ENCODE measurements around the gene BAIAP2L1.

The BAIAP2L1 gene

DNA sequence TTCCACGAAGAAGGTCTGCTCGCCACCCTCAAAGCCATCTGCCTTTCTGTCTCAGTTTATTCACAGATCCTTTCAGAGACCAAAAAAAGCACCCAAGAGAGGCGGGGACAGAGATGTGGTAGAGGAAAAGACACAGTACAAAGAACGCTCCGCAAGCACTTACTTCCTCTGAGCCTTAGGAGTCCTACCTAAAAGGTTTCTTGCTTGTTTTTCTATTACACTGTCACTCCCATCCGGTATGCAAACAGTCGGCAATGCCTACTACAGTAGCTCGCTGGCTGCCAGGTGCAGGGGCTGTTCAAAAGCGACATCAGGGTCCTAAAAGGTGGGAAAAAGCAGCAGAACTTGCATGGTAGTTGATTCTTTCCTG, 149.7 kb downstream of the BAIAP2L1 start:
- no peak for FAIRE-seq
- no peak for DNase-seq (ENCODE audit: insufficient read length)

DNA sequence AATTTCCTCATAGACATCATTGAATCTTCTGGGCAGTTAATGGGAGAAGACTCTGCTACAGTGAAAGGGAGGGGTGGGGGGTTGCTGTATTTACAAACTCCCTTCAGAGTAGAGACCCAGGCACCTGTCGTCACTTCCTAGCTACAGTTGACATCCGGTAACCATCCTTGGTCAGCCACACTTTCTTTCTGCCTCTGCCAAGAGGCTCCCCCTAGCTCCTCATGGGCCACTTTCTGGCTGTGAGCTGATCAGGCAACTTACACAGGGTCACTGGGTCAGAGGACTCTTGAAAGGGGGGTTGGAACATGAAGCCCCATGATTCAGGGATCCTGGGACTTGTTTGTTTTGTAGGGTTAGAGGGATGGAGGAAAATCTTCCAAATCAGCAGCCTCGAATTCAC, 150.1 kb downstream of the BAIAP2L1 start:
- FAIRE-seq: peak; percentile 17
- peak; percentile 59; the same call in 1 of the 2 replicates for TF ChIP-seq POLR2A (IDR thresholded peaks at IDR 0.05; ENCODE audit: low read depth, low read length)
- peak; percentile 34; the same call in 1 of the 2 replicates for TF ChIP-seq TAF1 (IDR thresholded peaks at IDR 0.05; ENCODE audit: borderline replicate concordance, low read depth, low read length)
- TF ChIP-seq POLR2AphosphoS5 (IDR thresholded peaks at IDR 0.05; ENCODE audit: low read depth, low read length): no peak
- DNase-seq (ENCODE audit: insufficient read length): no peak

More for the DNA sequence above, 149.7 kb downstream of the BAIAP2L1 start:
- TF ChIP-seq TAF1 (IDR thresholded peaks at IDR 0.05; ENCODE audit: borderline replicate concordance, low read depth, low read length) (no peak), POLR2A (IDR thresholded peaks at IDR 0.05; ENCODE audit: low read depth, low read length) (no peak), POLR2AphosphoS5 (IDR thresholded peaks at IDR 0.05; ENCODE audit: low read depth, low read length) (no peak)

GRCh38 chr7:98249106-98249505, 151.8 kb downstream of the BAIAP2L1 start:
- DNase-seq (ENCODE audit: insufficient read length): no peak
- no peak for FAIRE-seq
- no peak for TF ChIP-seq POLR2A (IDR thresholded peaks at IDR 0.05; ENCODE audit: low read depth, low read length)
- no peak for TF ChIP-seq TAF1 (IDR thresholded peaks at IDR 0.05; ENCODE audit: borderline replicate concordance, low read depth, low read length)
- no peak for TF ChIP-seq POLR2AphosphoS5 (IDR thresholded peaks at IDR 0.05; ENCODE audit: low read depth, low read length)

- DNase-seq (ENCODE audit: insufficient read length): no peak
- no peak for TF ChIP-seq POLR2AphosphoS5 (IDR thresholded peaks at IDR 0.05; ENCODE audit: low read depth, low read length)
- TF ChIP-seq POLR2A (IDR thresholded peaks at IDR 0.05; ENCODE audit: low read depth, low read length): no peak
- TF ChIP-seq TAF1 (IDR thresholded peaks at IDR 0.05; ENCODE audit: borderline replicate concordance, low read depth, low read length): no peak
- no peak for FAIRE-seq
These were observed 152.7 kb downstream of the BAIAP2L1 start for GRCh38 chr7:98248156-98248555.

DNA sequence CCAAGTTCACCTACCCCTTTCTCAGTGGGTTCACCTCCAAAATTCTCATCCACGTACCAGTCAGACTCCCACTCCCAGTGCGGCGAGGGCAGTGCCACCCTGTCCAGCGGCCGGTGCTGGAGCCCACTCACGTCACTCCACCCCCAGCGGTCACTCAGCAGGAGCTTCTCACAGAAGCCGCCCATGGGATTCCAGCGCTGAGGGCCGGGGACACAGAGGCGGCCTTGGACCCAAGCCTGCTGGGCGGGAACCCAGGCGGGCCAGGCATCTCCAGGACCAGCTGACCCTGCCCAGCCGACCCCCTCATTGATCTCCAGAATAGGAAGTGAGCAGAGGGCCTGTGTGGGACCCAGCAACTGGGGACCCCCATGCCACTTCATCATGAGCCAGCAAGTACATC, 156.0 kb downstream of the BAIAP2L1 start:
- no peak for DNase-seq (ENCODE audit: insufficient read length)
- TF ChIP-seq POLR2AphosphoS5 (IDR thresholded peaks at IDR 0.05; ENCODE audit: low read depth, low read length) (no peak), TAF1 (IDR thresholded peaks at IDR 0.05; ENCODE audit: borderline replicate concordance, low read depth, low read length) (no peak), POLR2A (IDR thresholded peaks at IDR 0.05; ENCODE audit: low read depth, low read length) (no peak)
- FAIRE-seq: no peak

GRCh38 chr7:98242934-98243333, 158.0 kb downstream of the BAIAP2L1 start:
- TF ChIP-seq POLR2A (IDR thresholded peaks at IDR 0.05; ENCODE audit: low read depth, low read length) (no peak), POLR2AphosphoS5 (IDR thresholded peaks at IDR 0.05; ENCODE audit: low read depth, low read length) (no peak), TAF1 (IDR thresholded peaks at IDR 0.05; ENCODE audit: borderline replicate concordance, low read depth, low read length) (no peak)
- FAIRE-seq: no peak
- DNase-seq (ENCODE audit: insufficient read length): no peak

GRCh38 chr7:98242342-98242741, 158.5 kb downstream of the BAIAP2L1 start:
- TF ChIP-seq TAF1 (IDR thresholded peaks at IDR 0.05; ENCODE audit: borderline replicate concordance, low read depth, low read length) (no peak), POLR2AphosphoS5 (IDR thresholded peaks at IDR 0.05; ENCODE audit: low read depth, low read length) (no peak), POLR2A (IDR thresholded peaks at IDR 0.05; ENCODE audit: low read depth, low read length) (no peak)
- FAIRE-seq (peak; percentile 67), DNase-seq (ENCODE audit: insufficient read length) (no peak)

GRCh38 chr7:98241674-98242241, 159.1 kb downstream of the BAIAP2L1 start:
- TF ChIP-seq POLR2AphosphoS5 (IDR thresholded peaks at IDR 0.05; ENCODE audit: low read depth, low read length): no peak
- TF ChIP-seq TAF1 (IDR thresholded peaks at IDR 0.05; ENCODE audit: borderline replicate concordance, low read depth, low read length): no peak
- TF ChIP-seq POLR2A (IDR thresholded peaks at IDR 0.05; ENCODE audit: low read depth, low read length): no peak
- no peak for FAIRE-seq

More at GRCh38 chr7:98241674-98242241, 159.1 kb downstream of the BAIAP2L1 start:
- DNase-seq (ENCODE audit: insufficient read length): no peak
